Stimulated activated CD4-positive, alpha-beta T cell treated with anti-CD3 and anti-CD28 coated beads, Interleukin-12 subunit alpha, Interleukin-12 subunit beta, amount 100 ng/mL, for 24 hours (primary cell): ENCODE data around the gene CIART.
"Not testable (repeated sequence)": the region's sequence is repeated elsewhere in the genome, so short reads cannot be mapped to it uniquely, and the experiment has no call there.

Experiments
- DNase-seq, 2 experiments: peaks; one replicate each; pipeline ENCODE4 v3.0.0-alpha.2; 2020; ENCODE audit warnings: low read depth in 2 of 2

CIART gene

DNA sequence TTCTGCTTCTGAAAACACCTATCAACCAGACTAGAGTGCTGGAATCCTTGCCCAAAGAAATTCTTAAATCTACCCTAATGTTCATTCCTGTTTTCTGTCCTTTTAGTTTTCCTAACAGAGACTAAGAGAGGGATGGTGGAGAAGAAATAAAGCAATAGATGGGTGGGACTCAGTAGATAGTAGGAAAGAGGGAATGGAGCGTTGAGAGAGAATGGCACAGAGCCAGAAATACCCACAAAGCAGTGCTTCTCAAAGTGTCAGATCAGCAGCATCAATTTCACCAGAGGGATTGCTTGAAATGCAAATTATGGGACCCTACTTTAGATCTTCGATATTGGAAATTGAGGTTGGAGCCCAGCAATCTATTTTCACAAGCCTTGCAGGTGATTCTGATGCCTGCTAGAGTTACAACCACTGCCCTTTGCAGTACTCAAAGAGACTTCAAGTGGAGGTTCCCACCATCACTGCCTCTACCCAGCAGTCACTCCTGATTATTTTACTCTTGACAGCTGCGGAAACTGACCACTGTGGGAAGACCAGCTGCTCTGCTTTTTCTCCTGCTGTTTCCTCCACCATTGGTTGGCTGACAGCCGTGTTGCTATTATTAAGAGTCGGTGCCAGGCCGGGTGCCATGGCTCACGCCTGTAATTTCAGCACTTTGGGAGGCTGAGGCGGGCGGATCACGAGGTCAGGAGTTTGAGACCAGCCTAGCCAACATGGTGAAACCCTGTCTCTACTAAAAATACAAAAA is 27.6 kb downstream of the CIART start:
- DNase-seq = no peak

GRCh38 chr1:150311762-150312161 is 29.4 kb downstream of the CIART start:
- DNase-seq = no peak

- DNase-seq = not testable (repeated sequence)
These were observed 32.3 kb downstream of the CIART start for GRCh38 chr1:150314691-150315090.

DNA sequence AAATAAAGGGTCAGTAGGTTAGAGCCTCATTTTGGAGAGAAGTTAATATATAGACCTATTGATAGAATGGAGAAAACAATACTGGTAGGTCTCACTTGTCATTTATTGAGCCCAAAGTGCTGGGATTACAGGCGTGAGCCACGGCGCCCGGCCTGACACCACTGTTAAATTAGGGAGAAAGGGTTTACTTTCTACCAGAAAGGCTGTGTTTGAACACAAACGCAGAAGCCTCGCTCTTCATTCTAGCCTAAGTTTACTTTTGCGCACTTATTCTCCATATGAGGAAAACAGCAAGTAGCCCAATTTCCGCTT is 38.3 kb downstream of the CIART start:
- no peak for DNase-seq

DNA sequence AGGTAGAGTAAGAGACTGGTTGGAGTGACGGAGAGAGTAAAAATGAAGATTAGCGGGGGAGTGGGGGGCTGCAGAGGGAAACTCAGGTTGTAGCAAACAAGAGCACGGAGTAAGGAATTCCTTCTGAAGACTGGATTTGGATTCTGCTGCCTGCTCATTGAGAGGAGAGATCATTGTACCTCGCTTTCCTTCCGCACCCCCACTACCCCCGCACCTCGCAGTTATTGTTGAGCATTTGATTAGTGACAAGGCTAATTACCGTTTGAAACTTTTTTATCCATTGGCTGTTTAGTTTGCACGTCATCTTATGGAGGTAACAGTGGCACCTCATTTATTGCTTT is 39.4 kb downstream of the CIART start:
- no peak for DNase-seq

DNA sequence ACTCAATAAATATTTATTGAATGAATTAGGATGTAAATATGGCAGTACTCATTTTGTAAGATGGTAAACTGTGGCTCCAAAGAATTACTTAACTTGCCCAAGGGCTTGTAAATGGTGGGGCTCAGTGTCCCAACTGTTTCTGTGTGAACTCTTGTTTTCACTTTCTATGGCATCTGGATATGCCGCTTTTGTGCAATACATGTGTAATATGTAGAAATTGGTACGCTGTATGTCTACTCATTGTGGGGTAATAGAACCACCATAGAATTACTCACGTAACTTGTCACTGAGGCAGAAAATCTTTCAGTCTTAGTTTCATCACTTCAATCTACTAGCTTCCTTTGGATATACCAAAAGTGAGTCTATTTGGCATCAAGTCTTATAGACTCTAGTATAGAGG is 40.0 kb downstream of the CIART start:
- no peak for DNase-seq

DNA sequence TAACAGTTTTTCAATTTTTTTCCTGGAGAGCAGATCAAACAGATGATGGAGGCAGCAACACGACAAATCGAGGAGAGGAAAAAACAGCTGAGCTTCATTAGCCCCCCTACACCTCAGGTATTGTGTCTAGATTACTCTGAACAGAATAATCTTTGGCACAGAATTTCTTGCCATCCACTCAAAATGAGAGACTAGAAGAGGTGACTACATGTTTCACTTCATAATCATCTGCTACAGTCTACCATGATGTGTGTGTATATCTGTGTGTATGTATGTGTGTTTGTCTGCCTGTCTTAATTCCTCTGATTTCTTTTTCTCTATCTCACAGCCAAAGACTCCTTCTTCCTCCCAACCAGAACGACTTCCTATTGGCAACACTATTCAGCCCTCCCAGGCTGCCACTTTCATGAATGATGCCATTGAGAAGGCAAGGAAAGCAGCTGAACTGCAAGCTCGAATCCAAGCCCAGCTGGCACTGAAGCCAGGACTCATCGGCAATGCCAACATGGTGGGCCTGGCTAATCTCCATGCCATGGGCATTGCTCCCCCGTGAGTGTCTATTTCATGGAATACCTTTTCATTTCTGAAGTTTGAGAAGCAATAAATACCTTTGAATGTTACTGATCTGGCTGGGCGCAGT is 50.4 kb downstream of the CIART start:
- DNase-seq = no peak
